Measurements from ENCODE around the gene VWA8.

Gene VWA8

DNA sequence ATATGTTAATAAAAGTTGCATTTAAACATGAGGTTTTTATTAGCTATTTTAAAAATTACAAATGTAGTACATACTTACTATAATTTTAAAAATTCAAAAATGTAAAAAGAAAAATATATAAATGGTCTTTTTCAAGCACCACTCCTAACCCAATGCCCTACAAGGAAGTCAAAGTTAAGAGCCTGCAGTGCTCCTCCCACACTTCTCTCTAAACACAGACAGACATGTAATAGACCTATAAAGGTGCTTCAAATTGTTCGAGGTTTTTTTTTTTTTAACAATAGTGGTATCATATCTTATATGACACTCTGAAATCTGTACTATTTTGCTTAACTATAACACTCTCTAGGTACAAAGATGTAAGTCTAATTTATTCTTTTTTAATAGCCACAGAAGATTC is 25.4 kb downstream of the VWA8 start:
- no peak overlapping the region for H3K4me3 ChIP-seq (ENCODE audit: severe bottlenecking)
- DNase-seq (ENCODE audit: low spot score), result no peak
- TF ChIP-seq CTCF (IDR thresholded peaks at IDR 0.05; ENCODE audit: poor library complexity, severe bottlenecking), result no peak

GRCh38 chr13:41934994-41935393 is 25.9 kb downstream of the VWA8 start:
- no peak overlapping the region for H3K27ac ChIP-seq (ENCODE audit: poor library complexity, severe bottlenecking)
- DNase-seq (ENCODE audit: low spot score) (no peak), ATAC-seq (ENCODE audit: low read depth) (no peak)
- no peak overlapping the region for H3K4me3 ChIP-seq (ENCODE audit: severe bottlenecking)
- no peaks in the 10 kb centered on the region; the same call in 1 of the 2 replicates for H3K36me3 ChIP-seq (ENCODE audit: low read depth)
- no peaks in the 10 kb centered on the region for H3K9me3 ChIP-seq (ENCODE audit: severe bottlenecking)
- no peaks in the 10 kb centered on the region for H3K27me3 ChIP-seq (ENCODE audit: insufficient read depth, poor library complexity, severe bottlenecking)
- no peak for TF ChIP-seq CTCF (IDR thresholded peaks at IDR 0.05; ENCODE audit: poor library complexity, severe bottlenecking)
- H3K4me1 ChIP-seq (ENCODE audit: insufficient read depth, poor library complexity, severe bottlenecking), result no peaks in the 10 kb centered on the region

More for the DNA sequence above, 25.4 kb downstream of the VWA8 start:
- H3K9me3 ChIP-seq (ENCODE audit: severe bottlenecking), result no peaks in the 10 kb centered on the region
- no peaks in the 10 kb centered on the region for H3K4me1 ChIP-seq (ENCODE audit: insufficient read depth, poor library complexity, severe bottlenecking)
- H3K27me3 ChIP-seq (ENCODE audit: insufficient read depth, poor library complexity, severe bottlenecking), result no peaks in the 10 kb centered on the region
- ATAC-seq (ENCODE audit: low read depth), result no peak
- no peaks in the 10 kb centered on the region; the same call in 1 of the 2 replicates for H3K36me3 ChIP-seq (ENCODE audit: low read depth)
- no peak overlapping the region for H3K27ac ChIP-seq (ENCODE audit: poor library complexity, severe bottlenecking)

GRCh38 chr13:41934120-41934519 is 26.8 kb downstream of the VWA8 start:
- Histone ChIP-seq H3K4me1 (ENCODE audit: insufficient read depth, poor library complexity, severe bottlenecking) (no peaks in the 10 kb centered on the region), H3K4me3 (ENCODE audit: severe bottlenecking) (no peak overlapping the region), H3K36me3 (ENCODE audit: low read depth) (no peaks in the 10 kb centered on the region; the same call in 1 of the 2 replicates), H3K27me3 (ENCODE audit: insufficient read depth, poor library complexity, severe bottlenecking) (no peaks in the 10 kb centered on the region), H3K9me3 (ENCODE audit: severe bottlenecking) (no peaks in the 10 kb centered on the region), H3K27ac (ENCODE audit: poor library complexity, severe bottlenecking) (no peak overlapping the region)
- DNase-seq (ENCODE audit: low spot score) (no peak), ATAC-seq (ENCODE audit: low read depth) (no peak)
- no peak for TF ChIP-seq CTCF (IDR thresholded peaks at IDR 0.05; ENCODE audit: poor library complexity, severe bottlenecking)

DNA sequence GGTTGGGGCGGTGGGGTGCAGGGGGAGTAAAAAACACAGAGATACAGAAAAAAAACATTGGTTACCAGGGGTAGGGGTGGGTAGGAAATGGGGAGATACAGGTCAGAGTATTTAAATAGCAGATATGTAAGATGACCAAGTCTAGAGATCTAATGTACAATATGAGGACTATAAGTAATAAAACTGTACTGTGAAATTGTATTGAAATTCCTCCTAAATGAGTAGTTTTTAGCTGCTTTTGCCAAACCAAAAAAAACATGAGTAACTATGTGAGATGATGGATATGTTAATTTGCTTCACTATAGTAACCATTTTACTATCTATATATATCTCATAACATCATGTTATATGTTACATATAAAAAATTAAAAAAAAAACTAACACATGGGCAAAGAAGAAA is 29.6 kb downstream of the VWA8 start:
- no peak for ATAC-seq (ENCODE audit: low read depth)
- TF ChIP-seq CTCF (IDR thresholded peaks at IDR 0.05; ENCODE audit: poor library complexity, severe bottlenecking), result no peak
- H3K27me3 ChIP-seq (ENCODE audit: insufficient read depth, poor library complexity, severe bottlenecking), result no peaks in the 10 kb centered on the region
- H3K36me3 ChIP-seq (ENCODE audit: low read depth), result no peaks in the 10 kb centered on the region; the same call in 1 of the 2 replicates
- H3K9me3 ChIP-seq (ENCODE audit: severe bottlenecking), result no peaks in the 10 kb centered on the region
- no peaks in the 10 kb centered on the region for H3K4me1 ChIP-seq (ENCODE audit: insufficient read depth, poor library complexity, severe bottlenecking)
- no peak for DNase-seq (ENCODE audit: low spot score)
- H3K4me3 ChIP-seq (ENCODE audit: severe bottlenecking), result no peak overlapping the region
- no peak overlapping the region for H3K27ac ChIP-seq (ENCODE audit: poor library complexity, severe bottlenecking)

DNA sequence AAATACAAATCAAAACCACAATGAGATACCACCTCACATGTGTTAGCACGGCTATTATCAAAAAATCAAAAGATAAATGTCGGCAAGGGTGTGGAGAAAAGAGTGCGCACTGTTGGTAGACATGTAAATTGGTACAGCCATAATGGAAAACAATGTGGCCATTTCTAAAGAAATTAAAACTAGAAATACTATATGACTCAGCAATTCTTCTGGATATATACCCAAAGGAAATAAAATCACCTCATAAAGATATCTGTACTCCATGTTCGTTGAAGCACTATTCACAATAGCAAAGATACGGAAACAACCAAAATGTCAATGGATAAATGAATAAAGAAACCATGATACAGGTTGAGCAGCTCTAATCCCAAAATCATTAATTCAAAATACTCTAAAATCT is 30.8 kb downstream of the VWA8 start:
- no peak overlapping the region for H3K27ac ChIP-seq (ENCODE audit: poor library complexity, severe bottlenecking)
- no peak for ATAC-seq (ENCODE audit: low read depth)
- TF ChIP-seq CTCF (IDR thresholded peaks at IDR 0.05; ENCODE audit: poor library complexity, severe bottlenecking), result no peak
- H3K4me1 ChIP-seq (ENCODE audit: insufficient read depth, poor library complexity, severe bottlenecking), result no peaks in the 10 kb centered on the region
- peaks cover under 1% of the 10 kb centered on the region for H3K9me3 ChIP-seq (ENCODE audit: severe bottlenecking)
- H3K4me3 ChIP-seq (ENCODE audit: severe bottlenecking), result no peak overlapping the region
- DNase-seq (ENCODE audit: low spot score), result no peak
- H3K36me3 ChIP-seq (ENCODE audit: low read depth), result peaks cover 2% of the 10 kb centered on the region
- no peaks in the 10 kb centered on the region for H3K27me3 ChIP-seq (ENCODE audit: insufficient read depth, poor library complexity, severe bottlenecking)
